Tibial artery (tissue), 4 donors: Measurements from ENCODE around the gene HOXA3.

ENCODE experiments used
- DNase-seq, 2 donors: peaks; one replicate each; pipeline ENCODE4 v3.0.0-alpha.2; 2019
- H3K27ac ChIP-seq, 2 donors: fragments of 200-600 bp; sonication (generic) in 1 of 2; 1 replicate in 1 of 2; 2 replicates in 1 of 2; pipeline ENCODE4 v1.5.1; 2018 to 2019; ENCODE audit warnings: mild to moderate bottlenecking in 1 of 2
- H3K27me3 ChIP-seq, 2 donors: fragments of 200-600 bp; sonication (generic) in 1 of 2; one replicate each; pipeline versions ENCODE4 v1.5.1 to v1.6.0; 2016 to 2019
- H3K36me3 ChIP-seq, 3 donors: fragments of 200-600 bp; sonication (generic) in 2 of 3; one replicate each; pipeline ENCODE4 v1.5.1; 2016 to 2019; ENCODE audit warnings: mild to moderate bottlenecking in 2 of 3
- H3K4me1 ChIP-seq, 4 donors: fragments of 200-600 bp; sonication (generic) in 2 of 4; 1 replicate in 3 of 4; 2 replicates in 1 of 4; pipeline ENCODE4 v1.5.1; 2016 to 2019
- H3K4me3 ChIP-seq, 2 donors: fragments of 200-600 bp; sonication (generic) in 1 of 2; 1 replicate in 1 of 2; 2 replicates in 1 of 2; pipeline ENCODE4 v1.5.1; 2018 to 2019; ENCODE audit warnings: mild to moderate bottlenecking in 2 of 2
- H3K9me3 ChIP-seq, 3 donors: fragments of 200-600 bp; sonication (generic) in 1 of 3; one replicate each; pipeline ENCODE4 v1.5.1; 2016 to 2019
- intact Hi-C: fragments of 100-400 bp; cut with DNase I; formaldehyde crosslinking; loops from one replicate; pipeline ENCODE4 v1.15.0; 2023; ENCODE audit warnings: low total_unique reads
- TF ChIP-seq, protein P1 (sequence below), 2 experiments: fragments of 200-600 bp in 1 of 2; fragments of 450-650 bp in 1 of 2; IDR thresholded peaks; one replicate each; pipeline ENCODE4 v1.5.1; 2017 to 2019; ENCODE audit warnings: antibody characterized with exemption in 2 of 2, mild to moderate bottlenecking in 1 of 2, moderate library complexity in 1 of 2

The HOXA3 gene

DNA sequence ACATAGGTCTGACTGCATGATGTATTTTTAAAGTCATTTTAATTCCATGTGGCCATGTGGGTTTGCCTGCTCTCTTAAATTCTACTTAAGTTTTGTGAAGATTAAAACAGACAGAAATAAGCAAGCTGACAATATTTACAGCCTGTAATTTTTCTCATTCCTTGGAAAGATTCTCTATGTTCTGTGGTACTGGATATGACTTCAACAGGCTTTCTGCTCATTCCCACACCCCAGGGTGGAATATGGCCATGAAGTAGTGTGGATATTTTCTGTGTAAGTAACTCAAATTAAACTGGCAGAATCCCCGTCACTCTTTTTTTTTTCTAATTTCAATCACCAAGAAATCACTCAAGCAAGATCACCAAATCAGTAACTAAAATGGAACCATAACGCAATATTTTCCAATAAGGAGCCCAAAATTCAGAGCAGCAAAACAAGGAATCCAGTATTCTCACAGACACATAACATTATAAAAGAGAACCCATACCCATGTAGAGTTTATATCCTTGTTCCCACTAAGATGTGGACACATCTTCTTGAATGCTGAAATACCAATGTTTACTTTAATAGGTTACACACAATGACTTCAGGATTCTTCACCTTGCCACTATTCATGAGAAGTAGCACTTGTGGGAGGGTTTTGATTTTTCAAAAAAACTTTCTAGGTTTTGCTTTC, 14.6 kb downstream of the HOXA3 start:
- no peak overlapping the region for H3K4me3 ChIP-seq
- TF ChIP-seq, protein P1, sequence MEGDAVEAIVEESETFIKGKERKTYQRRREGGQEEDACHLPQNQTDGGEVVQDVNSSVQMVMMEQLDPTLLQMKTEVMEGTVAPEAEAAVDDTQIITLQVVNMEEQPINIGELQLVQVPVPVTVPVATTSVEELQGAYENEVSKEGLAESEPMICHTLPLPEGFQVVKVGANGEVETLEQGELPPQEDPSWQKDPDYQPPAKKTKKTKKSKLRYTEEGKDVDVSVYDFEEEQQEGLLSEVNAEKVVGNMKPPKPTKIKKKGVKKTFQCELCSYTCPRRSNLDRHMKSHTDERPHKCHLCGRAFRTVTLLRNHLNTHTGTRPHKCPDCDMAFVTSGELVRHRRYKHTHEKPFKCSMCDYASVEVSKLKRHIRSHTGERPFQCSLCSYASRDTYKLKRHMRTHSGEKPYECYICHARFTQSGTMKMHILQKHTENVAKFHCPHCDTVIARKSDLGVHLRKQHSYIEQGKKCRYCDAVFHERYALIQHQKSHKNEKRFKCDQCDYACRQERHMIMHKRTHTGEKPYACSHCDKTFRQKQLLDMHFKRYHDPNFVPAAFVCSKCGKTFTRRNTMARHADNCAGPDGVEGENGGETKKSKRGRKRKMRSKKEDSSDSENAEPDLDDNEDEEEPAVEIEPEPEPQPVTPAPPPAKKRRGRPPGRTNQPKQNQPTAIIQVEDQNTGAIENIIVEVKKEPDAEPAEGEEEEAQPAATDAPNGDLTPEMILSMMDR (IDR thresholded peaks at IDR 0.05) = no peak
- no peak for DNase-seq
- intact Hi-C loops = no loop called here
- H3K27ac ChIP-seq = peak overlapping the region in 1 of 2 donors; percentile 16
- H3K27me3 ChIP-seq = no peaks in the 10 kb centered on the region
- H3K4me1 ChIP-seq = peaks cover 0 to 32% (median 15%) of the 10 kb centered on the region in 4 donors
- peaks cover 18 to 23% (median 21%) of the 10 kb centered on the region in 3 donors for H3K36me3 ChIP-seq
- H3K9me3 ChIP-seq = no peaks in the 10 kb centered on the region

DNA sequence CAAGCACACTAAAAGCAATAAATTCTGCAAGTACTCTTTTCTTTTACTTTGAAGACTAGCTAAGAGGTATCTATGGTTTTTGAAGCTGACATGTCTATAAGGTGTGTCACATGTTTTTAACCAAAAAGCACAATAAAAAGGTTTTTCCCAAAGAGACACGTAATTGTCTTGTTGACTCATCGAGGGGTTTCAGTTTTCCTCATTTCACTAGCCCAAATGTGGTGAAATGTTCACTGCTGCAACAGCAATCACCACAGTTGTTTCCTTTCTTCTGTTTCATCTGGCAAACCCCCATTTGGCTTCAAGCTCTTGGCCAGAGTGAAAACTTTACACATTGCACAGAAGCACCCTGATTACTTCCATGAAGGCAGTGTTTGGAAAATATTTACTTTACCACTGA, 18.0 kb downstream of the HOXA3 start:
- Histone ChIP-seq H3K4me1 (peaks cover 0 to 45% (median 27%) of the 10 kb centered on the region in 4 donors), H3K27me3 (no peaks in the 10 kb centered on the region), H3K36me3 (peaks cover under 1 to 2% (median 1%) of the 10 kb centered on the region in 3 donors), H3K4me3 (no peak overlapping the region), H3K27ac (peak overlapping the region; percentile 34 to 44), H3K9me3 (no peaks in the 10 kb centered on the region)
- TF ChIP-seq, protein P1 (IDR thresholded peaks at IDR 0.05) = no peak
- intact Hi-C loops = no loop called here
- peak in 1 of 2 donors; percentile 65 for DNase-seq

DNA sequence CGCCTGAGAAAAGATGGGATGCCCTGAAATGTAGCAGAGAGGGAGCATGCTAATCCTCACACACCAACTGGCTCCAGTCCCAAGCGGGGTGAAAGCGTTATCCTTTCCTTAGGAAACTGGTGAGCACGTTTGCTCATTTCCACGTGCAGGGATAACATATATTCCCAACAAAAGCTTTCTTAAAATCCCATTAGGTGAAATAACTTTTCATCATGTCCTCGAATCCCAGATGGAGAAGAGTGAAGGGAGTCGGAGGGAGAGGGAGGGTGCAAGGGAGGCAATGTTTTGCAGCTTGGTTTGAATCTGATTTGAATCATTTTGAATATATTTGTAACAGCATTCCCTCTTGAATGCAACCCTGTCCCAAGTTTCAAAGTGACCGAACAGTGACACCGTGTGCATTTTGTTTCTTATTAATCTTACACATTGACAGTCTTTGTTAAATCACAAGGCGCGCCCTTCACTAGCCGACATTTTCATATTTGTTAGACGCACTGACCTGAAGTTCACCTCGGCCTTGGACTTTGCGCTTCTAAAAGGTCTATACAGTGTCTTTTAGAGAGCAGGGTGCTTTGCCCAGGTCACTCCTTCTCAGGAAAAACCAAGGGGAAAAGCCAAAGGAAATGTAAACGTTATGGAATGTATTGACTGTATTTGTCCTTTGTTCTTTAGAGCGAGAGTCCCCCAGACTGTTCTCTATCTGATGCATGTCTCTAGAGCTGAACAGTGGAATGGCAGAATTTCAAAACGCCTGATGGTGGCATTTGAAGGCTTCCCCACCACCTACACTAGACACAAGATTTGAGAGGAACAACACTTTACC, 18.8 kb downstream of the HOXA3 start:
- no peak for DNase-seq
- Histone ChIP-seq H3K27ac (peak overlapping the region; percentile 34 to 44), H3K27me3 (no peaks in the 10 kb centered on the region), H3K9me3 (no peaks in the 10 kb centered on the region), H3K36me3 (no peaks in the 10 kb centered on the region), H3K4me3 (no peak overlapping the region), H3K4me1 (peaks cover 0 to 49% (median 30%) of the 10 kb centered on the region in 4 donors)
- TF ChIP-seq, protein P1 (IDR thresholded peaks at IDR 0.05) = no peak
- intact Hi-C loops = no loop called here

DNA sequence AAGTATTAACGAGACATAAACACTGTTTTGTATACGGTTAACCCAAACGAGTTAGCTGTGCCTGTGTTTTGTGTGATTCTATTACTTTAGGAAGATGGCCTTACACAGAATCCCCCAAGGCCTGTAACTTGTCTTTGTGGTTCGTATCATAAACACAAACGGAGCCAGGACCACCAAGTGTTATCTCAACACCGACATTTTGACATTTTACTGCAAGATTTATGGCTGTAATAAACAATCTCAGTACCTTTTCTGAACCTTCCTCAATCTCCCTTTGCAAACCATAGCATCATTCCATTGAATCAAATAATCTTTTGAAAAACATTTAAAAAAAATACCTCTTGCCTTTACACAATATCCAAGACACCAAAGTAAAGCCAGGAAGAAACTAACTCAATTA, 19.4 kb downstream of the HOXA3 start:
- H3K9me3 ChIP-seq = no peaks in the 10 kb centered on the region
- H3K27me3 ChIP-seq = no peaks in the 10 kb centered on the region
- intact Hi-C loops = no loop called here
- peaks cover 0 to 45% (median 27%) of the 10 kb centered on the region in 4 donors for H3K4me1 ChIP-seq
- H3K36me3 ChIP-seq = no peaks in the 10 kb centered on the region
- TF ChIP-seq, protein P1 (IDR thresholded peaks at IDR 0.05) = no peak
- no peak for DNase-seq
- no peak overlapping the region for H3K27ac ChIP-seq
- H3K4me3 ChIP-seq = no peak overlapping the region

DNA sequence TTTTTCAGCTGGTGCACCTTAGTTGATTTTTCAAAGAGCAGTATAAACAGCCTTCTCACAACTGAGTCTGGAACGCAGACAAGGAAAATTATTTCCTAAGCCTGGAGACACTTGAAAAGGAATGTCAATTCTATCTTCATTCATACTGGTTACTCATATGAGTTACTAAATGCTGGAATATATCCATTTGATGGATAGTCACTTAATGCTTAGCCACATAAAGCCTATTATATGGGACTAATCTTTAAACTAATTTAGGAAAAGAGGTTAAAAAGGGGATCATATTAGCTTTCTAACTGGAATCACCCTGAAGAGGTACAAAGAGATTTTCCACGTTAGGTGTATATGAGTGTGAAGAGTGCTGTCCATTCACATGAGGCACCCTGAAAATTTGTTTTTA, 20.2 kb downstream of the HOXA3 start:
- Histone ChIP-seq H3K4me1 (peaks cover 0 to 42% (median 25%) of the 10 kb centered on the region in 4 donors), H3K27me3 (no peaks in the 10 kb centered on the region), H3K9me3 (no peaks in the 10 kb centered on the region), H3K36me3 (no peaks in the 10 kb centered on the region), H3K27ac (no peak overlapping the region), H3K4me3 (no peak overlapping the region)
- DNase-seq = no peak
- intact Hi-C loops = no loop called here
- TF ChIP-seq, protein P1 (IDR thresholded peaks at IDR 0.05) = no peak
